GM19023 (cell line): ENCODE results near the gene PCED1A.

Source experiments
- ATAC-seq: cut with Tn5 transposase; IDR thresholded peaks from one replicate; pipeline ENCODE4 v1.9.1; 2021; ENCODE audit warnings: mild to moderate bottlenecking, moderate library complexity; ENCODE audit not compliant: unreplicated experiment

PCED1A gene

GRCh38 chr20:2805689-2806350, 34.6 kb downstream of the PCED1A start:
- no peak for ATAC-seq

- no peak for ATAC-seq
Measured at GRCh38 chr20:2804852-2805688, 35.4 kb downstream of the PCED1A start.

DNA sequence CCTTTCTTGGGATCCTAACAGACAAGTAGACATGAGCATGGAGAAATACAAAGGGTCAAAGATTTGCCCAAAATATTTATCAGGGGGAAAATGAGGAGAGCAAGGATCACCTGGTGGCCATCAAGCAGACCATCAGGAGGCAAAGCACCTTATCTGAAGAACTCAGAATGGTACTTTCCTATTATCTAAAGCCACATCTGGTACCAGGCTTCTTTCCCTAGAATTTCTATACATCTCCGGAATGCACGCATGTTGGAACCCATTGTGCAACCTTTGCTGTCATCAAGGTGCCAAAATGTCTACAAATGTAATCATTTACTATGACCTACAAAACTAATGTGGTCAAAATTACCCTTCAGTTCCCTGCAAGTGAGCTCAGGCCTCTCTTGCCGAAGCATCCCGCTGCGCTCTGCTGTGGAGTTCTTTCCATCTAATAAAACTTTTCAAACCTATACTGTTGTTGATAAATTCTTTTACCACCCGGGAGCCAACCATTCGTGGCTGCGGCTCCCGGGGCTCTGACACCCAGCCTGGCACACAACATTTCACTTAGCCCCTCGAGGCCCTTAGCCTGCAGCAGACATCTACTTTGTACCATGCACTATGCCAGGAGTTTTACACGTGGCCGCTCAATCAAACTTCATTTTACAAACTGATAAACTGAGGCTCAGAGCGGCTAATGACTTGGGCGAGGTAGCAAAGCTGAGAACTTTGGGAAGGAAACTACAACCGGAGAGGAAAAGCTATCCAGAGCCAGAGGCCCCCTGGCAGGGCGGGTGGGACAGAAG, 36.2 kb downstream of the PCED1A start:
- no peak for ATAC-seq

DNA sequence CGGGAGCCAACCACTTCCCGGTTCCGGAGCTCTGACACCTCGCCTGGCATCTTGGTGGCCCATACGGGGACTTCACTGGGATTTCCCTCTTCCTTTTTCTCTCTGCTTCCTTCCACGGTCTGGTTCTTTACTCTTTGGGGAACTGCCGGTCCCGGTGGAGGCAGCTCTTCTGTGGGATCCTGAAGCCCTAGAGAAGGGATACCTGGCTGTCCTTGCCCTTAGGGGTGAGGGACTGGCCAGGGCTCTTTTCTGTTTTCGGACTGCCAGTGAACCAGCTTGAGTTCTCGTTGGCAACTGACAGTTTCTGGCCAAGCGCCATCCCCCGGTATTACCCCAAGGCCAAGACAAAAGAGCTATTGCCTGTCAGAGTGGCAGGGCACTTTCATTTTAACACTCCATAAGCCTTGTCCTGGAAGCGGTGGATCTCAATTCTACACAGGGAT, 39.1 kb downstream of the PCED1A start:
- peak; percentile 6 for ATAC-seq

GRCh38 chr20:2800521-2801285, 39.8 kb downstream of the PCED1A start, which contains the start of gene CPXM1:
TSS of gene CPXM1 (minus strand) at chr20:2800627. CDS start at chr20:2800572, 55 bp downstream.
- peak; percentile 36 for ATAC-seq

DNA sequence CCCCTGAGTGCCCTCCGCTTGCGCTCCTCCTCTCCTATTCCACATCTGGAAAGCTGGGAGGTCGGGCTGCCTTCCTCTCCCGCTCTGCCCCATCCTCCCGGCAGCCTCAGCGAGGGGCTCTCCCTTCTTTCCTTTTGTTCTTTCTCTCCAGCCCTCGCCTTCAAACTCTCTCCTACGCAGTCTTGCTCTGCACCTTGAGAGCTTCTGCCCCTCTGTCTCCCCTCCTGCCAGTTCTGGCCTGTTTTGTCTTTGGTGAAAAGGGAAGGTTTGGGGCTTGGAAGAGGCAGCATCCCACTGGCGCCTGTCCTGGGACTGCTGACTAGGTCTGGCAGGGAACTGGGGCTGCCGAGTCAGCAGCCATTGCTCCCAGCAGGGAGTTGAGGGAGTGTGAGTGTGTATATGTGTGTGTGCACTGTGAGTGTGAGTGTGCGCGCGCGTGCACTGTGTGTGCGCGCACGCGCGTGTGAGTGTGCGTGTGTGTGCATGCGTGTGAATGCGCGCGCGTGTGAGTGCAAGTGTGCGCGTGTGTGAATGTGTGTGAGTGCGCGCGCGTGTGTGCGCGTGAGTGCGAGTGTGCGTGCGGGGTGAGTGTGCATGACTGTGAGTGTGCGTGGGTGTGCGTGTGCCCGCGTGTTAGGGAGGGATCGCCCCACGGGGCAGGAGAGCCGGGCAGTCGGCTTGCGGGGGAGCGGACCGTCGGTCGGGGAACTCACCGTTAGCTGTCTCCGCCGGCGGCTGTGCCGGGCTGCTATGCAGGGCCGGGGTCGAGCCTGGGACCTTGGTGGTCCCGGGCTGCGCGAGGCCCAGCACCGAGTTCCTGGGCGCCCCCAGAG, 40.6 kb downstream of the PCED1A start:
- peak; percentile 24 for ATAC-seq

GRCh38 chr20:2799271-2799670, 41.2 kb downstream of the PCED1A start:
- no peak for ATAC-seq

DNA sequence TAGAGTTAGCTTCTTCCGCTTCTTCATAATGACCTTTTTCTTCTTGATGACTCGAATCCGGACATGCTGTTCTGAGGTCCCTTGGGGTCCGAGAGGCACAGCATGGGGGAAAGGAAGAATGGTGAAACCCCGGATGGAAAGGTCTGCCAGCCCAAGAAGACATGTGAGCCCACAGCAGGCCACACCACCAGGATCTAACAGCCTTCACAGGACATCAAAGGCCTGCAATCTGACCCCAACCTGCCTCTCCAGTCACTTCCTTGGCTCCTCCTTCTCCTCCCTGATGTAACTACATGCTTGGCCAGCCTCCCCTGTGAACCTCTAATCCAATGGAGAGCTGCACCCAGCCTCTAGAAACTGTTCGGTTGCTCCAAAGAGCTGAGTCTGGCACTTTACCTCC, 41.6 kb downstream of the PCED1A start:
- no peak for ATAC-seq

DNA sequence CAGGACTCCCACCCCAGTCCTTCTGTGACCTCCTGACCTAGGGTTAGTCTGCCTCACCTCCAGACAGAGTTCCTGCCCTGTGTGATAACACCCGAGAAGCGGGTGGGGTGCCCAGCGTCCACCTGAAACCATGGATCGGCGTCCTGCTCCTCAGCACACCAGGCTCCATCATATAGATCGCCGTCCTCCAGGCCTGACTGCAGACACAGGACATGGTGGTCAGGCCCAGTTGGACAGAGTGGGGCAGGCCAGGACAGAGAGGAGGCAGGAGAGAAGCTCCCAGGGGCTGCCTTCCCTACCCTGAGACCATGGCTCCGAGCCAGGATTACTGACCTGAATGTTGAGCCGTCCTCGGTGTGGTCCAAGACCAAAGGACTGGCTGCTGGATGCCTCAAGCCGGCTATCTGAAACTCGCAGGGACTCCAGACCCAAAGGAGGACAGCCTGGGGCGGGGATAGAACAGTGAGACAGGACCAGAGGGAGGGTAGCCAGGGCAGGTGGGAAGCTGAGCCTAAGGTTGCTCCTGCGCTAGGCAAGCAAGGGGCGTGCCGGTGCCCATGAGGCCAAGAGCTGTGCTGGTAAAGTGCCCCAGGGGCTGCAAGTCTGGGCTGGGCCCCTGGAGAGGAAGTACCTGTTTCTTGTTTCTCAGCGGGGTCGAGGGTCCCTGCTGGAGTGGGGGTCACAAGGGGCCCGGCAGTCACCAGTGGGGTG, 42.2 kb downstream of the PCED1A start:
- no peak for ATAC-seq

- ATAC-seq = no peak
Measured at GRCh38 chr20:2797136-2797983, 43.1 kb downstream of the PCED1A start.

- no peak for ATAC-seq
Measured at GRCh38 chr20:2796011-2796660, 44.3 kb downstream of the PCED1A start.

- no peak for ATAC-seq
Measured at GRCh38 chr20:2795451-2795850, 45.0 kb downstream of the PCED1A start.

DNA sequence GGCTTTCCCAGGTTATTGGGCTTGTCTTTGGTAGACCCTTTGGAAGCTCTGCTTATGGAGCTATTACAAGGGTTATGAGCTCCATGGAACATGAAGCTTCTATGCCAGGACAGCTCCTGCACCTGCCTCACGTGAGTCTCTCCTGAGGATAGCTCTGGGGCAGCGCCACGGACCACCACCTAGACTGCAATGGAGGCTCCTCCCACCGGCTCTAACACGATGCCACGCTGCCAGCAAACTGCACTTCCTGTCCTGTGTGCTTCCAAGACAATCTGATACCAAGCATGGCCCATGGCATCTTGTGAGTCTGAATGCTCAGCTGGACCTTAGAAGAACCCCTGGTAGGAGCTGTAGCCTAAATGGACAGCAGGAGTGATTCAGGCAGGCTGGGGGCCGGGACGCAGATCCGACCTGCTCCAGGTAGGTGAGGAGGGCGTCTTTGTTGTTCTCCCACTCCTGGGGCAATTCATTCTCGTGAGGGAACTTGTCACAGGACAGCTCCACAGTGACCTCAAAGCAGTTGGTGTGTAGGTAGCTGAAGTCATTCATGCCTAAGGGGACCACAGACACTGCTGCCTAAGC, 45.5 kb downstream of the PCED1A start:
- ATAC-seq = no peak

DNA sequence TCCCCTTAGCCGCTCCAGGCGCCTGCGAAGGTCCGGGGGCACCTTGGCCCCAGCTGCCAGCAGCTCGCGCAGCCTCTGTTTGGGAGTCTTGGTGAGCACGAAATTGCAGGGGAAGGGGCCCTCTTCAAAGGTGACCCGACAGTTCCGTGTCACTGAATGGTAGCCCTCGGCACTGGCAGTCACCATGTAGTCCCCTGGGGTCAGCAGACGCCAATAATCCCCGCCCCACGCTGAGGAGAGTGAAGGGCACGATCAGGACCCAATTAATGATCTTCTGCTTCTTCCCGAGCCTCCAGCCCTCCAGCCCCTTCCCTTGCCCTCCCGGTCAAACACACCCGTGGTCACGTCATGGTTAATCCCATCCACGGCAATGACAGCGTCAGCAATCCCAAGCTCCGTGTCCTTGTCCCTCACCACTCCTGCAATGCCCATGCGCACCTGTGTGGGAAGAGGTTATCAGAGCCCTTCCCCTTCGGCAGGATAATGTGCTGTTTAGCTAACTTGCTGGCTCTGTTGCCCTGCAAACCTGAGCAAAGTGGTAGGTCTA, 46.2 kb downstream of the PCED1A start:
- ATAC-seq = no peak

DNA sequence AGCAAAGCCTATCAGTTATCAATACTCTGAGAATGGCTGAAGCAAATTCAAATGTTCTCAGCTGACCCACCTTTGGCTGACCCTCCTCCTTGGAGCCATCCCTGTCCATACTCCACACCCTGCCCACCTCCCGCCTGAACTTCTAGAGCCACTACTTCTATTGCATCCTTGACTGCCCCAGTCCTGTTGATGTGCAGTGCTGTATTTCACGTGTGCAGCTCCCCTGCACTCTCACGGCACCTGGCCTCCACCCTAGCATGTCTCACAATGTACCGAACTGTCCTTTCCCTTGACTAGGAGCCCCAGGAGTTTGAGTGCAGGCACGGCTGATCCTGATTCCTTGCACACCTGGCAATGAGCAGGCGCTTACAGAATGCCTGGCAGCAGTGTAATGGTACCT, 47.0 kb downstream of the PCED1A start:
- ATAC-seq = no peak
